DMS153 treated with DMSO at 0.1 percent for 48 hours (cell line): ENCODE results near the gene EIF4G2.

Experiments used
- DNase-seq: peaks from one replicate; lab custom pipeline; 2025; ENCODE audit not compliant: unreplicated experiment; lab: John Stamatoyannopoulos, UW

EIF4G2 gene

GRCh38 chr11:10809373-10810160 lies 841 bp upstream of the EIF4G2 start:
- no peak for DNase-seq

- DNase-seq: no peak
Measured at GRCh38 chr11:10808235-10808552, 532 bp downstream of the EIF4G2 start.

DNA sequence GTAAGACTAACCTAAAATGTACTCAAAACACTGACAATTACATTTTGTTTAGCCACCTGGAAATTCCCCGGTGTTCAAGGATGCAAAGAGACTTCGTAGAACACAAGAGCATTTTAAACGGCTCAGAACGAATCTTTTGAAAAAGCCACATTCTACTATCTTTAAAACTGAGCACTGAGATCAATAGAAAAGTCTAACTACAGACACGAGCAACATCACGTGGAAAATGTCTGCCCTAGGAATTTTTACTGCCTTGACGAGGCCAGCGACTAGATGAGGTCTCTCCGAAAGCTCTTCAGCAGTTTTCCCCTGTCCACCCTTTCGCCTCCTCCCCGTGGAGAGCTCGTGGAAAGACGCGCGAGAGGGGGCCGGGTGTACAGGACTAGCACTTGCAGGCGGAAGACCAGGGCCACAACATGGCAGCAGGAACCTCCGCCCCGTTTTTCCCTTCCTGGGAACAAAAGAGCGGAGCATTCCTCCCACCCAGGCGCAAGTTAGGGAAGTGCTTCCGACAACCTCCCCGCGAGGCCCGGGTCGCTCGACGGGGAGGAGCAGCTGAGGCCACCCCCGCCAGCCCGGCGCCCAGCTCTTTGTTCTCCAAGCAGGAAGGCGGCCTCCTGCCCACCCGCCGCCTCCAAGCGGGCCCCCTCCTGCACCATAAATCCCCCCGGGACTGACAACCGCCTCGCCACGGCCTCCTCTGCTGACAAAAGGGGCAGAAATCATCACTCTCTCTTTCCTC lies 1.1 kb downstream of the EIF4G2 start:
- DNase-seq: no peak

GRCh38 chr11:10806206-10806605 lies 2.5 kb downstream of the EIF4G2 start:
- DNase-seq: no peak

- no peak for DNase-seq
Measured at GRCh38 chr11:10805741-10806140, 3.0 kb downstream of the EIF4G2 start.

GRCh38 chr11:10803676-10804075 lies 5.0 kb downstream of the EIF4G2 start:
- DNase-seq: no peak

- no peak for DNase-seq
Measured at GRCh38 chr11:10800292-10800691, 8.4 kb downstream of the EIF4G2 start.

GRCh38 chr11:10798330-10798928 lies 10.3 kb downstream of the EIF4G2 start:
- no peak for DNase-seq

DNA sequence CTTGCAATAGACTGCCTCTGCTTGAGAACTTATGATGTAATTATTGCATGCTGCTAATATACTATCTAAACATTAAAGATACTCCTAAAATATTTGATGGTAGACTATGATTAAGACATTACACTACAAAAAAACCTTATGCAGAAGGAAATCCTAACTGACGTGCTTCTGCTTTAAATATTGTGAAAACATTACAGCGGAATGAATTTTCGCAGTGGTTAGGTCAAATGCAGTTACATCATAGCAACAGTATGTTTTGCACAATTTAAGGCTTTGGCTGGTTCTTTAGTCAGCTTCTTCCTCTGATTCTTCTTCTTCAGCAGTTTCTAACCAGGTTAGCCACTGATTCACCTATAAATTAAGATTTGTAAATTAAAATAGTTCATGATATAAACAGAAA lies 11.2 kb downstream of the EIF4G2 start:
- DNase-seq: no peak

DNA sequence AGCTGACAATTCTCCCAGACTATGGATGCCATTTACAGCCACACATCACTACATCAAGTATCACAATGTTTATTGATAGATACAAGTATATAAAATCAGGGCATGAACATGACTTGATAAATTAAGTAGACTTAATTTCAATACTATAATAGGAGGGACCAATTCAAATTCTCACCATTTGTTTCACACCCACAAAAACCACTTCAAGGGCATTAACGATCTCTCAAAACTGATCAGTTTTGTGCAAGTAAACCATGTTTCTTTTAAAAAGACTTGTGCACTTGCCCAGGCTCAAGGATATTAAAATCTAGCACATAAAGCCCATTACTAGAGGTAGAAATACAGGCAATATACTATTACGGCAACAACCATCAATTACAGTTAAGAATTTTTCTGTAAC lies 11.7 kb downstream of the EIF4G2 start:
- DNase-seq: no peak

DNA sequence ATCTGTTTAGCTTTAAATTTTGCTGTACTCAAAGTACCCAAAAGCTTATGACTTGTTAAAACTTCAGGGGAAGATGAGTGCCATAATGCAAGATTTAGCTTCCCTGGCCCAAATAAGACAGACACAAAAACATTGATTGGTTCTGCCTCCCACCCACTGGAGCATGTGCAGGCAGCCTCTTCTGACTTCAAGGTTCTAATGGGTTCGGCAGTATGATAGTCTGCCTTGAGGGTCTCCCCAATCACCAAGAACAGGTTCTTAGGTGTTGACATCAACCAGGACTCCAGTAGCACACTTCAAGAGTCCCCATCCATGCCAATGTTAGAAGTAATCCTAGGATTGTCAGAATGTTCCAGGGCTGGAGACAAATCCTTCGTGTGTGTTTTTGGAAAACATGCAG lies 12.5 kb downstream of the EIF4G2 start:
- DNase-seq: no peak

- DNase-seq: no peak
Measured at GRCh38 chr11:10793470-10794255, 15.1 kb downstream of the EIF4G2 start.

- DNase-seq: peak; percentile 19
Measured at GRCh38 chr11:10792385-10793068, 16.2 kb downstream of the EIF4G2 start.

DNA sequence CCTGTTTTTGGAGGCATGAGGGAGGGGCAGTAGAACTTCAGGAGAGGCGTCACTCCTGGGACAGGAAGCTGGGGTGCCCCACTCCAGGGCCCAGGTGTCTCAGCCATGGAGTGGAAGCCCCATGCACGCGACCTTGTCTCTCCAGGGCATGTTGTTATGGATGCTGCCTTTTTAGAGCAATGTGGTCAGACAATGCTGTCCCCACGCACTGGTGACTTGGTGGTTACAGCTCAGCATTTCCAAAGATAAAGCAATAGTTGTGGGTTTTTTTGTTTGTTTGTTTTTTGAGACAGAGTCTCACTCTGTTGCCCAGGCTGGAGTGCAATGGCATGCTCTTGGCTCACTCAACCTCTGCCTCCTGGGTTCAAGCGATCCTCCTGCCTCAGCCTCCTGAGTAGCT lies 22.3 kb downstream of the EIF4G2 start:
- no peak for DNase-seq

DNA sequence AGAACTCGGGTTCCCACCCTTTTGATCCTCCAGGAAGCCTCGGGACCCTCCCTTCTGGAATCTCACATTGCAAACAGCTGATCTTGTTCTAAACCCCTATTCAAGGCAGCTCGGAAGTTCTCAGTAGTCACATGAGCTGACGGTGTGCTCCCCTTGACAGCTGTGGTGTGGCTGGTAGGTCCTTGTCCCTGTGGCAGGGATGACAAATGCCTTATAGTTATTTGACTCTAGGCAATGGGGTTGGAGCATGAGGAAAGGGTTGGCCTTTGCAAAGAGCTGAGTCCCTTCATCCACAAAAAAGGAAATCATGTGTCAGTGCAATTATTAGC lies 23.6 kb downstream of the EIF4G2 start:
- no peak for DNase-seq

DNA sequence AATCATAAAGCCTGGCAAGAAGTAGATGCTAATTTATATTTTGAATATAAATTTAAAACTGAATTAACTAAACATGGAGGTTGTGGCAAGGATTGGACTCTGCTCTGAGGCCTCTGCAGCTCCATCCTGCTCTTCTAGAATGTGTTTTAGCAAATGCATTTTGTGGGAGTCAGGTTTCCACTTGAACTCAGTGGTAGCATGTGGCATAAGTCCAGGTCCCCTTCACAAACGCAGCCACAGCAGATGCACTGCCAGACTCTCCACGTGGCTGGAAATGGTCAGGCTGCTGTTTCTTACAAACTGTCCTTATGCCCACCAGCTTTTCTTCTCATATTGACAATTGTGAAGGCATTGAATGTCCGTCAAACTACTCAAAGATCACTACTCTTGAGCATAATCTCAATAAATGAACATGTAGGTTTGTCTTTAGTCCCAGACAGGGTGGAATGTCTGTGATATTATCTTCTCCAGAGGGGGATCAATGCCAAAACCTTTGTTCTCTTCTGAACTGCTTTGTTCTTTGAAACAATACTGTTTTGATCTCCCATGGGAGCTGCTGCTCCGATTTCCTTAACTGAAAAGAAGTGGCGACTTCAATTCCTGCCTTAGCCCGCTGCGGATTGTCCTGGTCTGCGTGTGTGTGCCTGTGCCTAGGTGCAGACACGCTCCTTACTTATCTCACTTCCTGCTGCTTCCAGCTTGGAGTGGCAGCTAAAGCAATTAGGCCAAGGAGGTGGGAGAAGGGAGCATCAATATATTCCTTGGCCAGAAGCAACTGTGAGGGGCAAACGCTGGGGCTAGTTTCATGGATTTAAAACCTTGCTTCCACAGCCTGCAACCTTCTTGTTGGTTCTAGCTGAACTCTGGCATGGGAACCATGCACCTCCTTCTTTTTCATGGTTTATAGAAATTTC lies 24.2 kb downstream of the EIF4G2 start:
- DNase-seq: peak; percentile 77

GRCh38 chr11:10780040-10780439 lies 28.7 kb downstream of the EIF4G2 start:
- no peak for DNase-seq

DNA sequence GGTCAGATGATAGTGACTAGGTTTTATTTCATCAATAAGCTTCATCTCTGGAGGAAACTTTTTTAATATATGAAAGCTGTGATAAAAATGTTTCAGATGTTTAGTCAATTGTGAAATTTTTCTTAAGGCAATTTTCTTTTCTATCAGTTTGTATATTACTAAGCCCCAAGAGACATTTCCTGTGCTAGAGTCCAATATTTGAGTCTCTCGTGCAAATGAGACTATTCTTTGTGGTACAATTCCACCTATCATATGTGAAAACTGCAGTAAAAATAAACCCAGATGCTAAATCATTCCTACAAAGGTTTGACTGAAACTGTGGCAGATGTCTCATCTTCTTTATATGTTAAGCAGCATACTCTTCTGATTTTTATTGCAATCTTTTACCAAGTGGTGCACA lies 29.6 kb downstream of the EIF4G2 start:
- DNase-seq: no peak

DNA sequence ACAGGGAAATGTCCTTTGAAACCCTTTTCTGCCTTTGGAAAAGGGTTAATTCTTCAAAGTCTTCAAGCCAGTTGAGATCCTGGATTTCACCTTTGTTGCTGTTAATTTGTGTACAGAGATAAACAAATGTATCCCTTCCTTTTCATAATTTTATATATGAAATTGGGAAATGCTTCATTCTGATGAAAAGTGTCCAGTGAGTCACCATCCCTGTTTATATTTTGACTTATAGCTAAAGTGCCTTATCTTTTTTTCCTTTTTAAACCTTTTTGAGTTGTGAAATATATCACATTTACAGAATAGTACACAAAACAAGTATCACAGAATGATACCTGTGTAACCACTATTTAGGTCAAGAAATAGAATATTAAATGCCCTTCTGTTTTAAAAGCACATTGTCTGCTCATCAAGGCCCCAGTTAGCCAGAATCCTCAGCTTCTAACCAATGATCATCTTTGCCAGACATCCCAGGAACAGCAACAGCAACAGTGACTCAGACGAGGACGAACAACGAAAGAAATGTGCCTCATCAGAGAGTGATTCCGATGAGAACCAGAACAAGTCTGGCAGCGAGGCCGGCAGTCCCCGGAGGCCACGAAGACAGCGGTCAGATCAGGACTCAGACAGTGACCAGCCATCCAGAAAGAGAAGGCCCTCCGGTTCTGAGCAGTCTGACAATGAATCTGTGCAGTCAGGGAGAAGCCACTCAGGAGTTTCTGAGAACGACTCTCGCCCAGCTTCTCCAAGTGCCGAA lies 30.3 kb downstream of the EIF4G2 start:
- DNase-seq: no peak
